Inflammatory macrophage (primary cell): ENCODE measurements around the gene PODNL1.
"Not testable (repeated sequence)": the region's sequence is repeated elsewhere in the genome, so short reads cannot be mapped to it uniquely, and the experiment has no call there.

Experiments
- DNase-seq, 2 donors: peaks; one replicate each; pipeline ENCODE4 v3.0.0-alpha.2; 2020 to 2022

The PODNL1 gene

DNA sequence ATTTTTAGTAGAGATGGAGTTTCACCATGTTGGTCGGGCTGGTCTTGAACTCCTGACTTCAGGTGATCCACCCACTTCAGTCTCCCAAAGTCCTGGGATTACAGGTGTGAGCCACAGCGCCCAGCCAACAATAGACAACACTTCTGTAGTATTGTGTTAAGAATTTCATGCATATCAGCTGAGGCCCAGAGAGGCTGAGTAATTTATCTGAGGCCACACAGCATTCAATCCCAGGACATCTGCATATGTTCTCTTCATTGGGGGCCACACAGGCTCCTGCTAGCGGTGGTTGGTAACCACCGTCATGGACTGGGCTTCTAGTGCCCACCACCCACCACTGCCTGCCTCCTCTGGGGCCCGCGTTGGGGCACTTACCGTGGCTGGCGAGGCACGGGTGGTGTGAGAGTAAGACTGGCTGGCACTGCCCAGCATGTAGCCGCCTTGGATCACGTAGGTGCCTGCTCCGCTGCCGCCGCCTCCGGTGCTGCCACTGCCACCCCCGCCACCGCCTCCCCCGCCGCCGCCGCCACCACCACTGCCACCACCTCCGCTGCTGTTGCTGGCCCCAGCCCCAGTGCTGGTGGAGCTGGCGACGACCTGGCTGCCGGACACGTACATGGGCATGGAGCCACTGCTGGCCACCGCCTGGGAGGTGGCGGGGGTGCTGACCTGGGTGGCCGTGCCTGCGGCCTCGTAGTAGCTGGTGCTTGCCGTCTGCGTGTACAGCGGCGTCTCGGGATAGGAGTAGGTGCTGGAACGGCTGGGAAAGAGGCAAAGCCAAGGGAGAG is 34.3 kb upstream of the PODNL1 start:
- DNase-seq, result no peak

DNA sequence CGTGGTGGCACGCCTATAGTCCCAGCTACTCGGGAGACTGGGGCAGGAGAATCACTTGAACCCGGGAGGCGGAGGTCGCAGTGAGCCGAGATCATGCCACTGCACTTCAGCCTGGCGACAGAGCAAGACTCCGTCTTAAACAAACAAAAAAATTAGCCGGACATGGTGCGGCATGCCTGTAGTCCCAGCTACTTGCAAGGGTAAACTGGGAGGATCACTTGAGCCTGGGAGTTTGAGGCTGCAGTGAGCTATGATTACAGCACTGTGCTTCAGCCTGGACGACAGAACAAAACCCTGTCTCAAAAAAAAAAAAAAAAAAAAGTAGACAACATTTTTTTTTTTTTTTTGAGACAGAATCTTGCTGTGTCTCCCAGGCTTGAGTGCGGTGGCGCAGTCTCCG is 33.7 kb upstream of the PODNL1 start:
- not testable (repeated sequence) for DNase-seq

DNA sequence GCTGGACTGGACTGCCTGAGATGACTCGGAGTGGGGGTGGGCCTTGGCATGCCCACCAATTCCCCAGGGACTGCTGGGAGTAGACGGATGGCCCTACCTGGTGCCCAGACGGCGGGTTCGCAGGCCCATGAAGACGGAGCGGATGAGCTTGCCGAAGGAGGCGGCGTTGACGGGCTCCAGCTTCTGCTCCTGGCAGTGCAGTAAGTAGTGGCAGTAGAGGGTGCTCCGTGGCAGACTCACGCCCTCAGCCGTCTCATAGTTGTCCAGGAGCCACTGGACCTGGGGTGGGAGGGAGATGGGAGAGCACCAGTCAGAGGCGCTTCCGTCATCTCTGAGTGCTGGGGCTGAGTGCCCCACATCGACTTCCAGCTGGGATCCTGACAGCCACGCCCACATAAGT is 31.7 kb upstream of the PODNL1 start:
- DNase-seq, result no peak

DNA sequence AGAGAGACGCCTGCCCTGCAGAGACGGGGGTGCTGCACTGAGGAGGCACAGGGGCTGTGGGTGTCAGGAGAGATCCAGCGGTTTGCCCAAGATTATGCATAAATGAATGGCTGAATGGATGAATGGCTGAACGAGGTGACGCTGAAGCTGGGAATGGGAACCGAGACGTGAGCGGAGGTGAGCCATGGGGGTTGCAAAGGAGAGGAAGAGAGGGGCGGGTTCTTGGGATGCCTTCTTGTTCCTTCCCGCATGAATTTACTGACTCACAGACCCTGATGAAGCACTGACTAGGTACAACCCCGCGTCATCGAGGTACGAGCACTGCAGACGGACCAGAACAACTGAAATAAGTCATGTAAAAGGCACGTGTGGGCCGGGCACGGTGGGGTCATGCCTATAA is 30.8 kb upstream of the PODNL1 start:
- no peak for DNase-seq

DNA sequence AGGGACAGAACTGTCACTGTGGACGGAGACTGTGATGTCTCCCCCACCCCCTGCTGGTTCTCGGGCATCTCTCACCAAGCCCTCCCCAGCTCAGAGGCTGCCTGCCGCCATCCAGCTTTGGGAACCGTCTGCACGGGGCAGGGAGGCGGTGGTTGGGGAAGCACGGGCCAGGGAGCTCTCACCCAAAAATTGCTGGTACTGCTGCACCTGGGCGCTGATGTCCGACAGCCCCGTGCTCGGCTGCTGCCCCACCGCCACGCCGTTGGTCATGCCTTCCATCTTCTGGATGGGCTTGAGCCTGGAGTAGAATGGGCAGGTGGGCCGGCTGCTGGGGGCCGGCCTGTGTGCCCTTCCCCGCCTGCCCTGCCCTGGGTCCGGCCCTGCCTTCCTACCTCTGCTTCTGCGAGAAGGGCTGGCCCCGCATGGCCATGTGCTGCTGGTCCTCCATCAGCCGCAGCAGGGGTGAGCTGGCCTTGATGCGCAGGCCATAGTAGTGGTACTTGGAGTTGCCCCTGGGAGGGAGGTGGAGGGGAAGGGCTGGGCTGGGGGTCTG is 30.2 kb upstream of the PODNL1 start:
- no peak for DNase-seq

DNA sequence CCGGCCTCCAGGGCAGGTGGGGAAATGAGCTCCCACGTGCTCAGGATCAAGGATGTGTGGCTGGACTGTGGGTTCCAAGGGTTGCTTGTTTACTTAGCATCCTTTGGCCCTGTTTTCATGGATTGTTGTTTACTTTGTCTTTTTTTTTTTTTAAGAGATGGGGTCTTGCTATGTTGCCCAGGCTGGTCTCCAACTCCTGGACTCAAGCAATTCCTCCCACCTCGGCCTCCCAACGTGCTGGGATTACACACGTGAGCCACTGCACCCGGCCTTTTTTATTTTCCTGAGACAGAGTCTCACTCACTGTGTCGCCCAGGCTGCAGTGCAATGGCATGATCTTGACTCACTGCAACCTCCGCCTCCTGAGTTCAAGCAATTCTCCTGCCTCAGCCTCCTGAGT is 29.0 kb upstream of the PODNL1 start:
- DNase-seq, result not testable (repeated sequence)

DNA sequence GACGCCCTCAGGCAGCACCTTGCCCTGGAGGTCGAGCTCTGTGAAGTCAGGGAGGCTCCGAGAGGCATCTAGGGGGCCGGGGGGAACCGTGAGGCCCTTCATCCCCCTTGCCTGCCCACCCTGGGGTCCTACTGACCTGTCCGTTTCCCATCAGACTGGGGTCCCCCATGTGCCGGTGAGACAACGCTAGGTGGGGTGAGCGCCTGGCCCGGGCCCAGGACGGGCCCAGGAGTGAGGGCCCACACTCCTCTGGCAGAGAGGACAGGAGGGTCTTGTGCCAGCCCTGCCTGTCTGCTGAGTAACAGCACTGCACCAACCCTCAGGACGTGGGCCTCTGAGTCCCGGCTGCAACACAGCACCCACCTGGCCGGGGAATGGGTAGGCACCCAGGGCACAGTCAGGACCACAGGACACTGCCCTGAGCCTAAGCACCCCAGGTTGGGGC is 28.5 kb upstream of the PODNL1 start:
- no peak for DNase-seq

DNA sequence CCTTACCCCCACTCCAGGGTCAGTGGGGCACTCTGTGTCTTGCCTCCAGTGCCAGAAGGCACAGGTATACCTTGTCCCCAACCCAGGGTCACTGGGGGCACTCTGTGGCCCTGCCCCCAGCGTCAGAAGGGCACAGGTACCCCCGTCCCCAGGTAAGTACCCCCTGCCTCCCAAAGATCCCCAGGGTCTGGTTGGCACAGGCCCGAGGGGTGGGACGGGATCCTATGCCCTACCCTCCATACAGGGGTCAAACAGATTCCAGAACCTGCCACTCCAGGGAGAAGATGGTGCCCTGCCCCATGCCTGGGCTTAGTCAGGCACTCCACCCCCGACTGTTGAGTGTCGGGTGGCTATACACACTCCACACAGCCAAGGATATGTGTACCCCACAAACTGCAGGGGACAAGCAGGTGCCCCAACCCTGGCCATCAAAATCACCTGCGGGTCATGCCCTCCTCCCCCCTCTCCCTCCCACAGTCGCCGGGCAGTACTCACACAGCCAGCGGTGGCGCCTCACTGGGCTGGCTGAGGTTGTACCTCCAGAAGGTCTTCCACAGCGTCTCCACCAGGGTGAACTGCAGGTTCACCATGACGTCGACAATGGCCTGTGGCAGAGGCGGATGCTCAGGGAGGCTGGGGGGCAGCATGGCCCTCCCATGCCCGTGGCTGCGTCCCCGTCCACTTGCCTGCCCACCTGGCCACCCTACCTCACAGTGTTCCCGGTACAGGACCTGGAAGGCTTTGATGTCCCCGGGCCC is 27.9 kb upstream of the PODNL1 start:
- DNase-seq, result no peak

DNA sequence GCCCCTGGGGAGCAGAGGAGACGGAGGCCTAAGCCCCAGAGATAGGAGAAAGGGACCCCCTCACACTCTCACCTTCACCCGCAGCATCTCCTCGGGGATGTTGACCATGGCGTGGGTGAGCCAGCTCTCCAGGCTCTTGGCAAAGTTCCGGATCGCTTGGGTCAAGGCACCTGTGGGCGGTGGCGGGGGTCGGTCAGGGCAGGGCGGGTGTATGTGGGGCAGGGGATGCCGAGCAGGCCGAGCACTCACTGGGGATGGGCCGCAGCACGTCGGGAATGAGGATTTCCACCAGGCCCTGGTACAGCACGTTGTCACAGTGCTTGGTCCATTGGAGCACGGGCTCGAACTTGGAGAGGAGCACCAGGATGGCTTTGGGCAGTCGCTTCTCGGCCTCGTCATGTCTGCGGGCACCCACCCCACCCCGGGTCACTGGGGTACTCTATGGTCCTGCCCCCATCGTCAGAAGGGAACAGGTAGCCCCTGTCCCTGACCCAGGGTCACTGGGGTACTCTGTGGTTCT is 27.2 kb upstream of the PODNL1 start:
- no peak for DNase-seq

DNA sequence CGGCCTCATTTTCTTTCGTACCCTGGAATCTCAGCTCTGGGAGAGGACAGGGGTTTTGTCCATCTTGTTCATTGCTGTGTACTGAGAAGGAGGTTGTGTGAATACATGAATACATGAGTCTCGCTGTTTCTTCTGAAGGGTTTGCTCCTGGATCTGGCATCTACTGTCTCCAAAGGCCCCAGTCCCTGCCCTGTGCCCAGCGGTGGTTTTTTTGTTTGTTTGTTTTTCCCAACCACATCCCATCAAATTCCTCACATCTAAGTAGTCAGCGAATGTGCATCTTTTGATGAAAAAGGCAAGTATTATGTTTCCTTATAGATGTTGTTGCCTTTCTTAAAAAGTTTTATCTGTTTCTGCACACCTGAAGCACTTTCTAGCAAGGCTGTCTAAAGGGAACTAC is 26.6 kb upstream of the PODNL1 start:
- DNase-seq, result no peak

DNA sequence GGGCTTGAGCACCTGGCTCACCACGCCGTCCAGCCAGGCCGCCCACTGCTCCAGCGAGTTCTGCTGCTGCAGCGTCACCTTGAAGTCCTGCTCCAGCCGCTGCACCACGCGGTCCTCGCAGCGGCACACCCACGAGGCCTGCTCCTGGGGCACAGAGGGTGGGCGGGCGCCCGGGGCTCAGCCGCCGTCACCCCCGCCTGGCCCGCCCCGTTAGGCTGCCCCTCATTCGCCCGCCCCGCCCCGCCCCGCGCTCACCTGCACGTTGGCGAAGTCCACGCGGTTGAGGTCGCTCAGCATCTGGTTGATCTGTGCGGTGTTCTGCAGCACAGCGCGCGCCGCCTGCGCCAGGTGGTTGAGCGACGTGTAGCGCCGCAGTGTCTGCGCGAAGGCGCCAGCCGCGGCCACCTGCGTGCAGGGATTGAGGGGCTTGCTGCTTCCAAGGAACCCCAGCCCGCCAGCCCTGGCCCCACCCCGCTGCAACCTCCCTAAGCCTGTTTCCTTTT is 25.4 kb upstream of the PODNL1 start:
- DNase-seq, result no peak

DNA sequence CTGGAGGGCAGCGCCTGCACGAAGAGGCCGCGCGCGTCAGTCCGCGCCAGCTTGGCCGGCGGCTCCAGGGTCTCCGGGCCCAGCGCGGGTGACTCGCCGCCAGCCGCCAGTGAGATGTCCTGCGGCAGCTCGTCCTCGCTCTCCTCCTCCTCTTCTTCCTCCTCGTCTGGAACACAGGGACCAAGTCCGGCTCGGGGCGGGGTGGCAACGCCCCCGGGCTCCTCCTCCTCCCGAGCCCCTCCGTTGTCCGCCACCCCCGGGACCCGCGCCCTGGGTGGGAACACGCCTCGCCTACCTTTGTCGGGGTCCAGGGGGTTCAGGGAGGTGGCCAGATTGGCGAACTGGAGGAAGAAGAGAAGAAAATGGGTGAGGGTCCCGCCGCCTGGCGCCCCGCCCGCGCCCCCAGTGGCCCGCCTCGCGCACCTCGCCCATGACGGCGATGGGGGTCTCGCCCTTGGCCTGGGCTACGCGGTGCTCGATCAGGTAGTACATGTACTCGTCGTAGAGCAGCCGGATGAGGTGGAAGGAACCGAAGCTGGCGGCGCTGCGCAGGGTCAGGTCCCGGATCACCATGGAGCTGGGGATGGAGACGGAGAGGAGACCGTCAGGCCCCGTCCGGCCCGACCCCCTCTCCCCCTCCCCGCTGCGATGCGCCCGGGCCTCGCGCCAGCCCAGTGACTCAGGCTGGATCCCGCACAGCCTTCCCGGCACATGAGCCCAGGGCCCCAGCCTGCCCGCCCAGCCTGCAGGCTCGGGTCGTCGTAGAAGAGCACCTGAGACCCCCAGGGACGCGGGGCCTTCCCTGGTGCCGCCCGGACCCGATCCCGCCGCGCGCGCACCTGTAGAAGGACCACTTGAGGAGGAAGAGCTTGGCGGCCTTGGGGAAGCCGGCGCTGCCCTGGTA is 24.7 kb upstream of the PODNL1 start:
- no peak for DNase-seq

DNA sequence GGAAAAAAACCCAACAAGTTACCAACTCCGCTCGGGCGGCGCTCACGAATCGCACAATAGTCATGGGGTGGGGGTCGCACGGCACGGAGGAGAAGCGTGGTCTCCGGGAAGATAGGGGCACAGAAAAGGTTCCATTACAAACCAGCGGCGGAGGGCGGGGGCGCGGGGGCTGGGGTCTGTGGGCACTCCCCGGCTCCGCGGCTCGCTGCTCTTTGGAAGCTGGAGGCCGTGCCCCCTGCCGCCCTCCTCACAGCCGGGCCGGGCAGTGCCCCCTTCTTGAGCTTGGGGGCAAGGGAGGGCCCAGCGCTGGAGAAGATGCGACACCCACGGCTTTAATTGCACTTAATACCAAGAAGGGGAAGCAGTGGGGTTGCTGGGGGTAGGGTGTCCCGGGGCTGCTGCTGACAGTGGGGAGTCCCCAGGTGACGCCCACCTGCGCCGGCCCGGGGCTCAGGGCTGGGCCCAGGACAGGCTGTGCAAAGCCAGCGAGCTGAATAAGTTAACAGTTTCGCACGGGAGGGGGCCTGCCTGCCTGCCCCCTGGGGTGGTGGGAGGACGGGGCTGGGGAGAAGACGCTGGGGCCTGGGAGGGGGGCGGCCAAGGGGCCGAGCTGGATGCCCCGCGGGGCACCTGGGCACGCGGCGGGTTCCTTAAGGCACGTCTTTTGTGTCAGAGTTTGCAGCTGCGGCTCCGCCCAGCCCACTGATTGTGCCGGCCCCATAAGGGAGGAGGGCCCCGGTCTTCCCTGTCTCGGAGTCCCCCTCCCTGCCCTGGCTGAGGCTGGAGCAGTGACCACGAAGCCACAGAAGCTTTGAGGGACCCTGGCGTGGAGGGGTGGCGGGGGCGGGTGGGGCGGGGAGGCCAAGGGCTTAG is 23.8 kb upstream of the PODNL1 start:
- no peak for DNase-seq

DNA sequence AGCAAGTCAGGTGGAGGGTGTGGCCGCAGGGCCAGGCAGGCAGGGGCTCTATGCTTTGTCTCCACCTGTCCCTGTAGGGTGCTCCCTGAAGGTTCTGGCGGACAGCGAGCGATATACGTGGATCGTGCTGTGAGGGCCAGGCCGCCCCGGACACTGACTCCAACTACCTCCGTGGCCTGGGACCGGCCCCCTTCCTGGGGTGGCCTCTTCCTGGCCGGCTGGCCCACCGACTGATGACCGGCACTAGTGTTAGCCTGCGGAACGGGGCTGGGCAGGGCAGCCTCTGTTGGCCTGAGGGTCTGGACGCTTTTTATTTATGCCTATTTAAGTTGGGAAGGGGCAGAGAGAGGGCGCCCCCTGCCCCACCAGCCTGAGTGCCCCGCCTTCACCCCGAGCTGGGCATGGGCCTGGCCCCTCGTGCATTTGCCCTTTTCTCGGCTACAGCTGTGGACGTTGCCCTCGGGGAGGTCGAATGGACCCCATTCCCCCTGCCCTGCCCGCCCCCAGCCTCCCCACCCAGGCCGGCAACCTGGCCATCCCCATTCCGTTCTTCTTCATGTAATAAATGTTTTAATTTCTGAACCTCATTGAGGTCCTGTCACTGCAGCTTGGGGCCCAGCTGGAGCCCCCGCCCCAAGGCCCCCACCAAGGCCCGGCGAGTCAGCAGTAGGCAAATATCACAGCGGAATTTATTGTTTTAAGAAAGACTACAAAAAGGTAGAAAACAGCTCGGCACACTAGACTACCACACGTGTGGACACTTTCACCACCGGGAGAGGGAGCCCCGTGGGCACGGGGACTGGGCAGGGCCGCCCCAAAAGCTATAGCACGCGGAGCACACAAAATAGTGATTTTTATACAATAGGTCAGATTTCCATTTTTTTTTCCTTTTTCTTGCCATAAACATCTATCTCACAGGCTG is 22.9 kb upstream of the PODNL1 start:
- DNase-seq, result no peak

DNA sequence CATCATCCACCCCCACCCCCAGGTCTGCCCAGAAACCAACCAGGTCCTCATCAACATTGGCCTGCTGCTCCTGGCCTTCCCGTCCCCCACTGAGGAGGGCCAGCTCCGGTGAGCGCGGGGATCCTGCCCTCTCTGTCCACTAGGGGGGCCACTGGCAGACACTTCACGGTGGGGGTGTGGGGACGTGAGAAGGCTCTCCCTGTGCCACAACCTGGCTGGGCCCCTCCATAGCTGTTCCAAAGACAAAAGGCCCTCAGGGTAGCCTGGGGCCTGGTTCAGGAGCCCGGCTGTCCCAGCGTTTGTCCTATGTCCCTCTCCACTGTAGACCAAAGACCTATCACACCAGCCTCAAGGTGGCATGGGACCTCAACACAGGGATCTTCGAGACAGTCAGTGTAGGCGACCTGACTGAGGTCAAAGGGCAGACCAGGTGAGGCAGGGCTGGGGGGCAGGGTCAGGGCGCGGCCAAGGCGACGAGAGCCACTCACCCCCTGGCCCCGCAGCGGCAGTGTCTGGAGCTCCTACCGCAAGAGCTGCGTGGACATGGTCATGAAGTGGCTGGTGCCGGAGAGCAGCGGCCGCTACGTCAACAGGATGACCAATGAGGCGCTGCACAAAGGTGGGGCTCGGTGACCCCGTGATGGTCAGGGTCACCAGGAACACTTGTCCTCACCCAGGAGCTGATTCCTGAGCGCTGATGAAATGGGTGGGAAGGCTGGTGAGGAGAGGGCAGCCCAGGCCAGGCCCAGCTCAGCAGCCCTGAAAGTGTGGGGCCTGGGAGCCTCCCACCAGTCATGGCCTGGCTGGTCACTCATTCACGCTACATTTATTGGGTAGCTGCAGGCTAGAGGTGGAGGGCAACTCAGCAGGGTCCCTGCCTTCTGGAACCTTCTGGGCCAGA is 22.0 kb upstream of the PODNL1 start:
- DNase-seq, result no peak

DNA sequence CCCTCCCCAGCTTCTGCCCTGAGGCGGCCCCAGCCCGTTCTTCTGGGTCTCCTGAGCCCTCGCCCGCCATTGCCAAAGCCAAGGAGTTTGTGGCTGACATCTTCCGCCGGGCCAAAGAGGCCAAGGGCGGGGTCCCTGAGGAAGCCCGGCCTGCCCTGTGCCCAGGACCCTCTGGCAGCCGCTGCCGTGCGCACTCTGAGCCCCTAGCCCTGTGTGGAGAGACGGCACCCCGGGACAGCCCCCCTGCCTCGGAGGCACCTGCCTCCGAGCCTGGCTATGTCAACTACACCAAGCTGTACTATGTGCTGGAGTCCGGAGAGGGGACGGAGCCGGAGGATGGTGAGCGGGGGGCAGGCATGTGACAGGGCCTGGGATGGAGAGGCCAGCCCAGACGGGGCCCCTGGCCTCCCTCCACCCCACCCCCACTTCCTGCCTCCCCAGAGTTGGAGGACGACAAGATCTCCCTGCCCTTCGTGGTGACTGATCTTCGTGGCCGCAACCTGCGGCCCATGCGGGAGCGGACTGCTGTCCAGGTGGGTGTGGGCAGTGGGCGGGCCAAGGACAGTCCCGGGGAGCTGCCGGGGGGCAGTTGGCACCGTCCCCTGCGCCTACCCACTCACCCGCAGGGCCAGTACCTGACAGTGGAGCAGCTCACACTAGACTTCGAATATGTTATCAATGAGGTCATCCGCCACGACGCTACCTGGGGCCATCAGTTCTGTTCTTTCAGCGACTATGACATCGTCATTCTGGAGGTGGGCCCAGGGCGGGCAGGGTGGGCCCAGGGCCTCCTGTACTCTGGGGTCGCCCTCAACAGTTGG is 21.1 kb upstream of the PODNL1 start:
- no peak for DNase-seq

DNA sequence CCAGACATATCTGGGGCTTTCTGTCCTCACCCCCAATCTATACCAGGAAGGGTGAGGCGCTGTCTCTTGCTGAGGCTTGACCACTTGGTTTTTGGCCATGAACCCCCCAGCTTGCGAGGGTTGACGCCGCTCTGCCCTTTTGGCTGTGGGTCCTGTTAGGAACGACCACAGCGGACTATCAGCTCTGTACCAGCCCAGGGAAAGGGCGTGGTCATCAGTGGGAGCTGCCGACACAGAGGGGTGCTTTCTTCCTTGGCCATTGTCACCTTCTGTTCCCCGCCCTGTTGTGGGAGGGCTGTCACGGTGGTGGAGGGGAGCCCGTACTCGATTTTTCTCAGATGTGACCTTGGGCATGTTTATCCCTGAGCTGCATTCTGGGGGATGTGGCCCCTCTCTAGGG is 19.8 kb upstream of the PODNL1 start:
- no peak for DNase-seq

DNA sequence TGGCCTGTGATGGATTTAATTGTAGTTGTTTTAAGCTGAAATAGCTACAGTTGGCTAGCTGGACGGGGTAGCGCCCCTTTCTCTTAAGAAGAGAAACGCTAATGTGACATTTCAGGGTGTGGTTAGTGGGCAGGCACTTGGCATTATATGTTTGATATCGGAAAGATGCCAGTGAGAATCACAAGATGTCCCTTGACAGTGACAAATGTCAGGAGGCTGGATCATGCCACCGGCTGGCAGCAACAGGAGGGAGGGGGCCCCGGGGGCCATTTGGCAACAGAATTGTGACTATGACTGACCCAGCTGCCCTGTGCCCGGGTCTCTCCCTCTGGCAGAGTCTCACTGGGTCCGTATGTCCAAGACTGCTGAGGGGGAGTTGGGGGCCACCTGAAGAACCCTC is 18.8 kb upstream of the PODNL1 start:
- DNase-seq, result no peak
